Stimulated activated CD8-positive, alpha-beta memory T cell treated with anti-CD3 and anti-CD28 coated beads, Interleukin-15, amount 100 ng/mL, for 24 hours (primary cell): Measurements from ENCODE around the gene FXYD6.
"Not testable (repeated sequence)": the region's sequence is repeated elsewhere in the genome, so short reads cannot be mapped to it uniquely, and the experiment has no call there.

Experiments
- DNase-seq: peaks from one replicate; pipeline ENCODE4 v3.0.0-alpha.2; 2020; ENCODE audit warnings: low read depth

FXYD6 gene

GRCh38 chr11:117876341-117877119, at the start of gene FXYD6:
TSS of gene FXYD6 (minus strand) at chr11:117876658. CDS start at chr11:117842776, 33,882 bp downstream.
- no peak for DNase-seq

- DNase-seq, result not testable (repeated sequence)
Observed at GRCh38 chr11:117926166-117926565, 49.7 kb upstream of the FXYD6 start.

- DNase-seq, result no peak
Observed at GRCh38 chr11:117925198-117925925, 48.9 kb upstream of the FXYD6 start.

- DNase-seq, result no peak
Observed at GRCh38 chr11:117924631-117925170, 48.2 kb upstream of the FXYD6 start.

GRCh38 chr11:117923773-117924172, 47.3 kb upstream of the FXYD6 start:
- DNase-seq, result no peak

GRCh38 chr11:117923275-117923674, 46.8 kb upstream of the FXYD6 start:
- no peak for DNase-seq

GRCh38 chr11:117921893-117922292, 45.4 kb upstream of the FXYD6 start:
- no peak for DNase-seq

GRCh38 chr11:117921456-117921855, 45.0 kb upstream of the FXYD6 start:
- DNase-seq, result no peak

- DNase-seq, result no peak
Observed at GRCh38 chr11:117919781-117920221, 43.3 kb upstream of the FXYD6 start.

GRCh38 chr11:117919341-117919740, 42.9 kb upstream of the FXYD6 start:
- no peak for DNase-seq

GRCh38 chr11:117918366-117919255, 42.2 kb upstream of the FXYD6 start:
- no peak for DNase-seq

GRCh38 chr11:117917591-117918151, 41.2 kb upstream of the FXYD6 start:
- DNase-seq, result no peak

GRCh38 chr11:117916956-117917355, 40.5 kb upstream of the FXYD6 start:
- DNase-seq, result no peak

- DNase-seq, result no peak
Observed at GRCh38 chr11:117915672-117916235, 39.3 kb upstream of the FXYD6 start.

- no peak for DNase-seq
Observed at GRCh38 chr11:117914991-117915618, 38.6 kb upstream of the FXYD6 start.

- no peak for DNase-seq
Observed at GRCh38 chr11:117914398-117914761, 37.9 kb upstream of the FXYD6 start.

- DNase-seq, result no peak
Observed at GRCh38 chr11:117913736-117914397, 37.4 kb upstream of the FXYD6 start.

GRCh38 chr11:117912497-117912896, 36.0 kb upstream of the FXYD6 start:
- no peak for DNase-seq

- DNase-seq, result no peak
Observed at GRCh38 chr11:117911694-117912093, 35.2 kb upstream of the FXYD6 start.

- no peak for DNase-seq
Observed at GRCh38 chr11:117910941-117911655, 34.6 kb upstream of the FXYD6 start.
